HEK293 (cell line): ENCODE measurements around the gene CCNI.

Experiments
- CTCF ChIA-PET: fragments of 350-600 bp; formaldehyde crosslinking; extraction: SDS; loops from one replicate; lab custom pipeline; 2021; ENCODE audit warnings: antibody characterized with exemption; lab: Yijun Ruan, JAX
- POLR2A ChIA-PET: fragments of 300-600 bp; formaldehyde crosslinking; extraction: SDS; loops from one replicate; lab custom pipeline; 2020; ENCODE audit warnings: antibody characterized with exemption, inconsistent platforms; lab: Yijun Ruan, JAX
- H3K27ac ChIP-seq: fragments of 200-500 bp; sonication (Bioruptor generic); 2 replicates; pipeline ENCODE4 v1.5.1; 2014; ENCODE audit warnings: low read depth, low read length, control low read depth, inconsistent platforms; ENCODE audit errors: extremely low read depth
- H3K36me3 ChIP-seq, 2 experiments: fragments of 200-500 bp in 1 of 2; sonication (Bioruptor generic) in 1 of 2; 1 replicate in 1 of 2; 2 replicates in 1 of 2; pipeline ENCODE4 v1.5.1; 2014 to 2017; ENCODE audit warnings: inconsistent platforms in 2 of 2, low read length in 2 of 2; ENCODE audit not compliant: control insufficient read depth in 2 of 2, insufficient read depth in 1 of 2
- H3K4me1 ChIP-seq: fragments of 200-500 bp; sonication (Bioruptor generic); 2 replicates; pipeline ENCODE4 v1.5.1; 2014; ENCODE audit warnings: mild to moderate bottlenecking, low read length, inconsistent platforms; ENCODE audit not compliant: control insufficient read depth, insufficient read depth
- H3K4me3 ChIP-seq: 2 replicates; pipeline ENCODE4 v1.5.1; 2011; ENCODE audit warnings: low read depth, mild to moderate bottlenecking, control low read depth, low read length, moderate library complexity
- H3K9me3 ChIP-seq: fragments of 200-500 bp; sonication (Bioruptor generic); 2 replicates; pipeline ENCODE4 v1.5.1; 2014; ENCODE audit warnings: low read depth, low read length, inconsistent platforms; ENCODE audit not compliant: control insufficient read depth, insufficient read depth
- BCL11A ChIP-seq: fragments of 450-650 bp; formaldehyde crosslinking; IDR thresholded peaks from 2 replicates; pipeline ENCODE4 v1.5.1; 2016; ENCODE audit warnings: low read depth, missing biosample characterization, missing genetic modification characterization
- BCL11B ChIP-seq: fragments of 450-650 bp; formaldehyde crosslinking; IDR thresholded peaks from 2 replicates; pipeline ENCODE4 v1.5.1; 2016; ENCODE audit warnings: low read depth, missing biosample characterization, missing genetic modification characterization
- FEZF1 ChIP-seq: fragments of 450-650 bp; formaldehyde crosslinking; IDR thresholded peaks from 2 replicates; pipeline ENCODE4 v1.5.1; 2016; ENCODE audit warnings: missing biosample characterization, missing genetic modification characterization
- GFI1B ChIP-seq: fragments of 450-650 bp; formaldehyde crosslinking; IDR thresholded peaks from 2 replicates; pipeline ENCODE4 v1.5.1; 2016; ENCODE audit warnings: missing biosample characterization, missing genetic modification characterization
- OSR2 ChIP-seq: fragments of 450-650 bp; formaldehyde crosslinking; IDR thresholded peaks from 2 replicates; pipeline ENCODE4 v1.5.1; 2016; ENCODE audit warnings: missing biosample characterization, missing genetic modification characterization
- YY2 ChIP-seq: fragments of 450-650 bp; formaldehyde crosslinking; IDR thresholded peaks from 2 replicates; pipeline ENCODE4 v1.5.1; 2016; ENCODE audit warnings: missing biosample characterization, missing genetic modification characterization
- ZBTB1 ChIP-seq: fragments of 450-650 bp; formaldehyde crosslinking; IDR thresholded peaks from 2 replicates; pipeline ENCODE4 v1.5.1; 2016; ENCODE audit warnings: missing biosample characterization, missing genetic modification characterization
- ZFHX2 ChIP-seq: fragments of 450-650 bp; formaldehyde crosslinking; conservative IDR thresholded peaks from 2 replicates; pipeline ENCODE4 v1.5.1; 2016; ENCODE audit warnings: missing biosample characterization, missing genetic modification characterization
- ZNF10 ChIP-seq: fragments of 450-650 bp; formaldehyde crosslinking; IDR thresholded peaks from 2 replicates; pipeline ENCODE4 v1.5.1; 2017; ENCODE audit warnings: missing biosample characterization, missing genetic modification characterization
- ZNF121 ChIP-seq: fragments of 450-650 bp; formaldehyde crosslinking; IDR thresholded peaks from 2 replicates; pipeline ENCODE4 v1.5.1; 2016; ENCODE audit warnings: missing biosample characterization, missing genetic modification characterization
- ZNF140 ChIP-seq: fragments of 450-650 bp; formaldehyde crosslinking; IDR thresholded peaks from 2 replicates; pipeline ENCODE4 v1.5.1; 2016; ENCODE audit warnings: missing biosample characterization, missing genetic modification characterization
- ZNF19 ChIP-seq: fragments of 450-650 bp; formaldehyde crosslinking; IDR thresholded peaks from 2 replicates; pipeline ENCODE4; 2016; ENCODE audit warnings: missing biosample characterization, missing genetic modification characterization, low read depth
- ZNF211 ChIP-seq: fragments of 450-650 bp; formaldehyde crosslinking; IDR thresholded peaks from 2 replicates; pipeline ENCODE4 v1.5.1; 2016; ENCODE audit warnings: low read depth, missing biosample characterization, missing genetic modification characterization
- ZNF426 ChIP-seq: fragments of 450-650 bp; formaldehyde crosslinking; IDR thresholded peaks from 2 replicates; pipeline ENCODE4 v1.5.1; 2017; ENCODE audit warnings: missing biosample characterization, missing genetic modification characterization, mild to moderate bottlenecking, inconsistent platforms, moderate library complexity
- ZNF529 ChIP-seq: fragments of 450-650 bp; formaldehyde crosslinking; IDR thresholded peaks from 2 replicates; pipeline ENCODE4 v1.5.1; 2017; ENCODE audit warnings: missing genetic modification characterization, missing biosample characterization; ENCODE audit not compliant: insufficient replicate concordance
- ZNF654 ChIP-seq: fragments of 450-650 bp; formaldehyde crosslinking; IDR thresholded peaks from 2 replicates; pipeline ENCODE4 v1.5.1; 2016; ENCODE audit warnings: low read depth, missing biosample characterization, missing genetic modification characterization
- ZNF843 ChIP-seq: fragments of 450-650 bp; formaldehyde crosslinking; IDR thresholded peaks from 2 replicates; pipeline ENCODE4 v1.5.1; 2016; ENCODE audit warnings: missing biosample characterization, missing genetic modification characterization
- TF ChIP-seq, protein P1 (sequence below): fragments of 450-650 bp; formaldehyde crosslinking; IDR thresholded peaks from 2 replicates; pipeline ENCODE4 v1.5.1; 2016; ENCODE audit warnings: missing biosample characterization, missing genetic modification characterization
- TF ChIP-seq, protein P2 (sequence below): fragments of 450-650 bp; formaldehyde crosslinking; IDR thresholded peaks from 2 replicates; pipeline ENCODE4 v1.5.1; 2016; ENCODE audit warnings: missing biosample characterization, missing genetic modification characterization, borderline replicate concordance
- TF ChIP-seq, protein P3 (sequence below): fragments of 450-650 bp; formaldehyde crosslinking; IDR thresholded peaks from 2 replicates; pipeline ENCODE4 v1.5.1; 2016; ENCODE audit warnings: missing biosample characterization, missing genetic modification characterization
- TF ChIP-seq, protein P4 (sequence below): sonication (generic); formaldehyde crosslinking; IDR thresholded peaks from 2 replicates; pipeline ENCODE4 v1.8.1; 2022; ENCODE audit warnings: mild to moderate bottlenecking, moderate library complexity, missing genetic modification reagents
- TF ChIP-seq, protein P5 (sequence below): fragments of 450-650 bp; formaldehyde crosslinking; IDR thresholded peaks from 2 replicates; pipeline ENCODE4 v1.5.1; 2016; ENCODE audit warnings: missing biosample characterization, missing genetic modification characterization
- TF ChIP-seq, protein P6 (sequence below): fragments of 450-650 bp; formaldehyde crosslinking; IDR thresholded peaks from 2 replicates; pipeline ENCODE4 v1.5.1; 2017; ENCODE audit warnings: missing biosample characterization, missing genetic modification characterization

Gene CCNI

DNA sequence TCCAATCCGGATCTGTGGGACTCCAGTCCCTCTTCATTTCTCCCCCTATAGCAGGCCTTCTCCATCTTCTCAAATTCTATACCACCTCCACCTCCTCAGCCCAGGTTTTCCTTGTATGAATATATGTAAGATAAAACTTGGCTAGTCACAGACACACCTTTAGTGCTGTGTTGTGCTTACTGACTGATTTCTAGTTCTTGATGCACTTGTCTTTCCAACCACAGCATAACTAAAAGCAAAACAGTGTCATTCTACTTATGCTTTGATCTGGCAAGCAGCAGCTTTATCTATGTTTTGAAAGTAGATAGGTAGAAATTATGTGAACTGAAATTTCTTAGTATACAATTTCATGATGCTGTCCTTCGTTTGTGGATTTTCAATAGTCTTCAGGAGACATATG lies 47.5 kb downstream of the CCNI start (continued):
- TF ChIP-seq, protein P1, sequence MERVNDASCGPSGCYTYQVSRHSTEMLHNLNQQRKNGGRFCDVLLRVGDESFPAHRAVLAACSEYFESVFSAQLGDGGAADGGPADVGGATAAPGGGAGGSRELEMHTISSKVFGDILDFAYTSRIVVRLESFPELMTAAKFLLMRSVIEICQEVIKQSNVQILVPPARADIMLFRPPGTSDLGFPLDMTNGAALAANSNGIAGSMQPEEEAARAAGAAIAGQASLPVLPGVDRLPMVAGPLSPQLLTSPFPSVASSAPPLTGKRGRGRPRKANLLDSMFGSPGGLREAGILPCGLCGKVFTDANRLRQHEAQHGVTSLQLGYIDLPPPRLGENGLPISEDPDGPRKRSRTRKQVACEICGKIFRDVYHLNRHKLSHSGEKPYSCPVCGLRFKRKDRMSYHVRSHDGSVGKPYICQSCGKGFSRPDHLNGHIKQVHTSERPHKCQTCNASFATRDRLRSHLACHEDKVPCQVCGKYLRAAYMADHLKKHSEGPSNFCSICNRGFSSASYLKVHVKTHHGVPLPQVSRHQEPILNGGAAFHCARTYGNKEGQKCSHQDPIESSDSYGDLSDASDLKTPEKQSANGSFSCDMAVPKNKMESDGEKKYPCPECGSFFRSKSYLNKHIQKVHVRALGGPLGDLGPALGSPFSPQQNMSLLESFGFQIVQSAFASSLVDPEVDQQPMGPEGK (tag by site-specific recombination): no peak
- TF ChIP-seq ZNF211 (tag by site-specific recombination) (no peak), ZNF19 (no peak), ZNF10 (tag by site-specific recombination) (no peak), YY2 (no peak), BCL11A (tag by site-specific recombination) (no peak), ZFHX2 (tag by site-specific recombination) (no peak), ZNF121 (tag by site-specific recombination) (no peak)
- TF ChIP-seq, protein P2, sequence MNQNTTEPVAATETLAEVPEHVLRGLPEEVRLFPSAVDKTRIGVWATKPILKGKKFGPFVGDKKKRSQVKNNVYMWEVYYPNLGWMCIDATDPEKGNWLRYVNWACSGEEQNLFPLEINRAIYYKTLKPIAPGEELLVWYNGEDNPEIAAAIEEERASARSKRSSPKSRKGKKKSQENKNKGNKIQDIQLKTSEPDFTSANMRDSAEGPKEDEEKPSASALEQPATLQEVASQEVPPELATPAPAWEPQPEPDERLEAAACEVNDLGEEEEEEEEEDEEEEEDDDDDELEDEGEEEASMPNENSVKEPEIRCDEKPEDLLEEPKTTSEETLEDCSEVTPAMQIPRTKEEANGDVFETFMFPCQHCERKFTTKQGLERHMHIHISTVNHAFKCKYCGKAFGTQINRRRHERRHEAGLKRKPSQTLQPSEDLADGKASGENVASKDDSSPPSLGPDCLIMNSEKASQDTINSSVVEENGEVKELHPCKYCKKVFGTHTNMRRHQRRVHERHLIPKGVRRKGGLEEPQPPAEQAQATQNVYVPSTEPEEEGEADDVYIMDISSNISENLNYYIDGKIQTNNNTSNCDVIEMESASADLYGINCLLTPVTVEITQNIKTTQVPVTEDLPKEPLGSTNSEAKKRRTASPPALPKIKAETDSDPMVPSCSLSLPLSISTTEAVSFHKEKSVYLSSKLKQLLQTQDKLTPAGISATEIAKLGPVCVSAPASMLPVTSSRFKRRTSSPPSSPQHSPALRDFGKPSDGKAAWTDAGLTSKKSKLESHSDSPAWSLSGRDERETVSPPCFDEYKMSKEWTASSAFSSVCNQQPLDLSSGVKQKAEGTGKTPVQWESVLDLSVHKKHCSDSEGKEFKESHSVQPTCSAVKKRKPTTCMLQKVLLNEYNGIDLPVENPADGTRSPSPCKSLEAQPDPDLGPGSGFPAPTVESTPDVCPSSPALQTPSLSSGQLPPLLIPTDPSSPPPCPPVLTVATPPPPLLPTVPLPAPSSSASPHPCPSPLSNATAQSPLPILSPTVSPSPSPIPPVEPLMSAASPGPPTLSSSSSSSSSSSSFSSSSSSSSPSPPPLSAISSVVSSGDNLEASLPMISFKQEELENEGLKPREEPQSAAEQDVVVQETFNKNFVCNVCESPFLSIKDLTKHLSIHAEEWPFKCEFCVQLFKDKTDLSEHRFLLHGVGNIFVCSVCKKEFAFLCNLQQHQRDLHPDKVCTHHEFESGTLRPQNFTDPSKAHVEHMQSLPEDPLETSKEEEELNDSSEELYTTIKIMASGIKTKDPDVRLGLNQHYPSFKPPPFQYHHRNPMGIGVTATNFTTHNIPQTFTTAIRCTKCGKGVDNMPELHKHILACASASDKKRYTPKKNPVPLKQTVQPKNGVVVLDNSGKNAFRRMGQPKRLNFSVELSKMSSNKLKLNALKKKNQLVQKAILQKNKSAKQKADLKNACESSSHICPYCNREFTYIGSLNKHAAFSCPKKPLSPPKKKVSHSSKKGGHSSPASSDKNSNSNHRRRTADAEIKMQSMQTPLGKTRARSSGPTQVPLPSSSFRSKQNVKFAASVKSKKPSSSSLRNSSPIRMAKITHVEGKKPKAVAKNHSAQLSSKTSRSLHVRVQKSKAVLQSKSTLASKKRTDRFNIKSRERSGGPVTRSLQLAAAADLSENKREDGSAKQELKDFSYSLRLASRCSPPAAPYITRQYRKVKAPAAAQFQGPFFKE (tag by site-specific recombination): no peak

DNA sequence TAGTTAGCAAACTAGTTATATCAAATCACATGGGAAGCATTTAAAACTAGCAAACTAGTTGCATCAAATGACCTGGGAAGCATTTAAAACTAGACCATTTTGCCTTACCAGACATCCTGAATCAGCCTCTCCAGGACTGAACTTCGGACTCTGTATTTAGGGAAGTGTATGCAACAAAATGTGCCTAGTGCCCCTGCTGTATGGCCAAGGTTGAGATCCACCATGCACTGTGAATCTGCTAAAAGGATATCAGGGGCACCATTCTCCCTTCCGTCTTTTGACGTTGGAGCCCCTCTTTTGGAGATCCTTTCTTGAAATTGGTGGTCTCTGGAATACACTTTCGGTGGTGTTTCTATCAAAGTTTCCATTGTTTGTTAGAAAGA lies 49.5 kb downstream of the CCNI start:
- Histone ChIP-seq H3K36me3 (peaks cover 0 to 82% of the 10 kb centered on the region in 2 experiments), H3K4me3 (no peak overlapping the region), H3K9me3 (no peaks in the 10 kb centered on the region), H3K27ac (no peak overlapping the region), H3K4me1 (no peaks in the 10 kb centered on the region)
- POLR2A ChIA-PET: no interaction called here
- CTCF ChIA-PET: no interaction called here
- TF ChIP-seq ZNF140 (tag by site-specific recombination) (no peak), BCL11B (tag by site-specific recombination) (no peak), OSR2 (no peak), ZNF211 (tag by site-specific recombination) (no peak), GFI1B (no peak), FEZF1 (tag by site-specific recombination) (no peak), ZNF426 (tag by site-specific recombination) (no peak), ZNF843 (no peak), ZBTB1 (tag by site-specific recombination) (no peak), ZNF529 (no peak), ZNF654 (tag by site-specific recombination) (no peak)
- TF ChIP-seq, protein P3, sequence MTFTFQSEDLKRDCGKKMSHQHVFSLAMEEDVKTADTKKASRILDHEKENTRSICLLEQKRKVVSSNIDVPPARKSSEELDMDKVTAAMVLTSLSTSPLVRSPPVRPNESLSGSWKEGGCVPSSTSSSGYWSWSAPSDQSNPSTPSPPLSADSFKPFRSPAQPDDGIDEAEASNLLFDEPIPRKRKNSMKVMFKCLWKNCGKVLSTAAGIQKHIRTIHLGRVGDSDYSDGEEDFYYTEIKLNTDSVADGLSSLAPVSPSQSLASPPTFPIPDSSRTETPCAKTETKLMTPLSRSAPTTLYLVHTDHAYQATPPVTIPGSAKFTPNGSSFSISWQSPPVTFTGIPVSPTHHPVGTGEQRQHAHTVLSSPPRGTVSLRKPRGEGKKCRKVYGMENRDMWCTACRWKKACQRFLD (tag by site-specific recombination): no peak
- TF ChIP-seq, protein P4, sequence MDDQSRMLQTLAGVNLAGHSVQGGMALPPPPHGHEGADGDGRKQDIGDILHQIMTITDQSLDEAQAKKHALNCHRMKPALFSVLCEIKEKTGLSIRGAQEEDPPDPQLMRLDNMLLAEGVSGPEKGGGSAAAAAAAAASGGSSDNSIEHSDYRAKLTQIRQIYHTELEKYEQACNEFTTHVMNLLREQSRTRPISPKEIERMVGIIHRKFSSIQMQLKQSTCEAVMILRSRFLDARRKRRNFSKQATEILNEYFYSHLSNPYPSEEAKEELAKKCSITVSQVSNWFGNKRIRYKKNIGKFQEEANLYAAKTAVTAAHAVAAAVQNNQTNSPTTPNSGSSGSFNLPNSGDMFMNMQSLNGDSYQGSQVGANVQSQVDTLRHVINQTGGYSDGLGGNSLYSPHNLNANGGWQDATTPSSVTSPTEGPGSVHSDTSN (CRISPR knock-in tag): no peak
- TF ChIP-seq, protein P5, sequence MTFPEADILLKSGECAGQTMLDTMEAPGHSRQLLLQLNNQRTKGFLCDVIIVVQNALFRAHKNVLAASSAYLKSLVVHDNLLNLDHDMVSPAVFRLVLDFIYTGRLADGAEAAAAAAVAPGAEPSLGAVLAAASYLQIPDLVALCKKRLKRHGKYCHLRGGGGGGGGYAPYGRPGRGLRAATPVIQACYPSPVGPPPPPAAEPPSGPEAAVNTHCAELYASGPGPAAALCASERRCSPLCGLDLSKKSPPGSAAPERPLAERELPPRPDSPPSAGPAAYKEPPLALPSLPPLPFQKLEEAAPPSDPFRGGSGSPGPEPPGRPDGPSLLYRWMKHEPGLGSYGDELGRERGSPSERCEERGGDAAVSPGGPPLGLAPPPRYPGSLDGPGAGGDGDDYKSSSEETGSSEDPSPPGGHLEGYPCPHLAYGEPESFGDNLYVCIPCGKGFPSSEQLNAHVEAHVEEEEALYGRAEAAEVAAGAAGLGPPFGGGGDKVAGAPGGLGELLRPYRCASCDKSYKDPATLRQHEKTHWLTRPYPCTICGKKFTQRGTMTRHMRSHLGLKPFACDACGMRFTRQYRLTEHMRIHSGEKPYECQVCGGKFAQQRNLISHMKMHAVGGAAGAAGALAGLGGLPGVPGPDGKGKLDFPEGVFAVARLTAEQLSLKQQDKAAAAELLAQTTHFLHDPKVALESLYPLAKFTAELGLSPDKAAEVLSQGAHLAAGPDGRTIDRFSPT: no peak
- TF ChIP-seq, protein P6, sequence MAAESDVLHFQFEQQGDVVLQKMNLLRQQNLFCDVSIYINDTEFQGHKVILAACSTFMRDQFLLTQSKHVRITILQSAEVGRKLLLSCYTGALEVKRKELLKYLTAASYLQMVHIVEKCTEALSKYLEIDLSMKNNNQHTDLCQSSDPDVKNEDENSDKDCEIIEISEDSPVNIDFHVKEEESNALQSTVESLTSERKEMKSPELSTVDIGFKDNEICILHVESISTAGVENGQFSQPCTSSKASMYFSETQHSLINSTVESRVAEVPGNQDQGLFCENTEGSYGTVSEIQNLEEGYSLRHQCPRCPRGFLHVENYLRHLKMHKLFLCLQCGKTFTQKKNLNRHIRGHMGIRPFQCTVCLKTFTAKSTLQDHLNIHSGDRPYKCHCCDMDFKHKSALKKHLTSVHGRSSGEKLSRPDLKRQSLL (tag by site-specific recombination): no peak
